HL-60 (cell line): ENCODE data around the gene KDR.

Experiments used
- DNase-seq, 2 experiments: peaks; one replicate each; pipeline ENCODE4 v3.0.0-alpha.2; 2010 to 2020; ENCODE audit warnings: low read depth in 1 of 2, low spot score in 1 of 2
- H3K27ac ChIP-seq: fragments of 250-450 bp; sonication (Bioruptor Pico); replicated peaks from 2 replicates; pipeline ENCODE4 v1.5.1; 2020; ENCODE audit warnings: mild to moderate bottlenecking, moderate library complexity
- H3K27me3 ChIP-seq: fragments of 250-450 bp; sonication (Bioruptor Pico); 2 replicates; pipeline ENCODE4 v1.5.1; 2021; ENCODE audit warnings: mild to moderate bottlenecking, moderate library complexity; ENCODE audit not compliant: insufficient read depth, poor library complexity, severe bottlenecking
- H3K4me3 ChIP-seq: replicated peaks from 2 replicates; pipeline ENCODE4 v1.5.1; 2011; ENCODE audit warnings: mild to moderate bottlenecking, control low read depth, low read length; ENCODE audit not compliant: insufficient read depth
- CTCF ChIP-seq: IDR thresholded peaks from one replicate; pipeline ENCODE4 v1.5.1; 2011; ENCODE audit warnings: low read length, control low read depth, inconsistent platforms; ENCODE audit not compliant: insufficient read depth
- GABPA ChIP-seq: IDR thresholded peaks from 2 replicates; pipeline ENCODE4 v1.6.1; 2012; ENCODE audit warnings: low read depth
- POLR2AphosphoS5 ChIP-seq: IDR thresholded peaks from 2 replicates; pipeline ENCODE4 v1.6.1; 2012; ENCODE audit warnings: low read depth
- REST ChIP-seq: IDR thresholded peaks from 2 replicates; pipeline ENCODE4 v1.6.1; 2012; ENCODE audit warnings: low read depth; ENCODE audit not compliant: insufficient replicate concordance
- SPI1 ChIP-seq: IDR thresholded peaks from 2 replicates; pipeline ENCODE4 v1.6.1; 2012; ENCODE audit warnings: low read depth, mild to moderate bottlenecking, borderline replicate concordance

KDR gene

GRCh38 chr4:55036405-55036804, 89.0 kb downstream of the KDR start:
- peaks cover 2% of the 10 kb centered on the region for H3K27me3 ChIP-seq
- DNase-seq, result no peak
- H3K27ac ChIP-seq, result no peak overlapping the region
- TF ChIP-seq POLR2AphosphoS5 (no peak), REST (no peak), SPI1 (no peak), CTCF (no peak), GABPA (no peak)
- no peak overlapping the region for H3K4me3 ChIP-seq

- TF ChIP-seq GABPA (no peak), SPI1 (no peak), CTCF (no peak), POLR2AphosphoS5 (no peak), REST (no peak)
- Histone ChIP-seq H3K4me3 (no peak overlapping the region), H3K27ac (no peak overlapping the region), H3K27me3 (peaks cover 2% of the 10 kb centered on the region)
- DNase-seq, result no peak
Measured at GRCh38 chr4:55035892-55036291, 89.5 kb downstream of the KDR start.

GRCh38 chr4:55033296-55033695, 92.1 kb downstream of the KDR start:
- no peak for DNase-seq
- no peak overlapping the region for H3K4me3 ChIP-seq
- H3K27me3 ChIP-seq, result peaks cover 2% of the 10 kb centered on the region
- no peak overlapping the region for H3K27ac ChIP-seq
- TF ChIP-seq POLR2AphosphoS5 (no peak), GABPA (no peak), SPI1 (no peak), REST (no peak), CTCF (no peak)
